ENCODE data around the gene TMEM271.
"Not testable (repeated sequence)": the region's sequence is repeated elsewhere in the genome, so short reads cannot be mapped to it uniquely, and the experiment has no call there.

Gene TMEM271

DNA sequence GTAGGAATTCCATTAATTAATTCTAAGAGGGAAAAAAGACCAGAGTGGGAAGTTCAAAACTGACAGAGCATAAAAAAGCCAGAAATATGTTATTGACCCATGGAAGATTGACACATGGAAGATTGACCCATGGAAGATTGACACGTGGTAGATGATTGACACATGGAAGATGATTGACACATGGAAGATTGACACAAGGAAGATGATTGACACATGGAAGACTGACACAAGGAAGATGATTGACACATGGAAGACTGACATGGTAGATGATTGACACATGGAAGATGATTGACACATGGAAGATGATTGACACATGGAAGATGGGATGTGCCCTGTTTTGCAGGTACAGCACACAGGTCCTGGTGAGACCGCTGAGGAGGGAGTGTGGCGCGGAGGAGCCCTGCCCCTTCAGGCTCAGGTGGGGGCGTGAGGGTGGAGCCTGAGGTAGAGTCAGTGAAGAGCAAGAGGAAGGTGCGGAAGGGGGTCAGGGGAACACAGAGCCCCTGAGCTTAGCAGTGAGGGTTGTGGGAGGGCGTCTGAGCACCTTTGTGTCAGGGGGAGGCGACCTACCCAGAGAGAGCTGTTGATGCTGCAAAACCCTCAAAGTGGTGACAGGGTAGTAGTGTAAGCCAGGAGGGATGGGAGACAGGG, 33.4 kb upstream of the TMEM271 start:
- no peak for DNase-seq

- DNase-seq, result no peak
These were observed 32.1 kb upstream of the TMEM271 start for GRCh38 chr4:608236-608635.

- DNase-seq, result no peak
These were observed 29.8 kb upstream of the TMEM271 start for GRCh38 chr4:605702-606425.

GRCh38 chr4:604131-604530, 28.0 kb upstream of the TMEM271 start:
- DNase-seq, result no peak

GRCh38 chr4:602559-602942, 26.5 kb upstream of the TMEM271 start:
- DNase-seq, result no peak

- DNase-seq, result no peak
These were observed 25.8 kb upstream of the TMEM271 start for GRCh38 chr4:601612-602558.

DNA sequence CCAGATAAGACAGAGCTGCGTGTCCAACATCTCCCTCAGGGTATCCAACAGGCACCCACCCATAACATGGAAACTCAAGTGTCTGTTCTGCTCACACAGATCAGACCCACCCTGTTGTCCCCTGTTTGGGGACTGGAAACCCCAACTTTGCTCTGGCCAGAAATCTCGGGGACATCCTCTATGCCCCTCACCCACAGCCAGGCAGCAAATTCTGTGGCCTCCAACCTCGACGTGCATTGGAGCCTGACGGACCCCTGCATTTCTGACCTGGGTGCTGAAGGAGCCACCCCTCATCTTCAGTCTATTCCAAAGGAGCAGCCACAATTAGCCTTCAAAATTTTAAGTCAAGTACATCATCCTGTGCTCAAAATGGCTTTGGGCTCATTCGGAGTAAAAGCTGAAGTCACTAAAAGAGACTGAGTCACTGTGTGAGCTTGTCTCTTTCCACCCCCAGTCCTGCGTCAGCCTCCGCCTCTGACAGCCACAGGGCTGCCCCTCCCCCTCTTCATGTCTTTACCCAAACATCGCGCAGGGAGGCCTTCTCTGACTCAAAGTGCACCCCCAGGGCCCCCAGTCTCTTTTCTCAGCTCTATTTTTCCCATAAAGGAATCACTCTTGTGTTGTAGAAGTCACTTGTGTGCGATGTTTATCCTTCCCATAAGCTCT, 24.9 kb upstream of the TMEM271 start:
- no peak for DNase-seq

- no peak for DNase-seq
These were observed 24.1 kb upstream of the TMEM271 start for GRCh38 chr4:600166-600565.

- no peak for DNase-seq
These were observed 22.8 kb upstream of the TMEM271 start for GRCh38 chr4:598925-599324.

- DNase-seq, result no peak
These were observed 16.9 kb upstream of the TMEM271 start for GRCh38 chr4:592825-593520.

- DNase-seq, result not testable (repeated sequence)
These were observed 16.1 kb upstream of the TMEM271 start for GRCh38 chr4:592178-592577.

DNA sequence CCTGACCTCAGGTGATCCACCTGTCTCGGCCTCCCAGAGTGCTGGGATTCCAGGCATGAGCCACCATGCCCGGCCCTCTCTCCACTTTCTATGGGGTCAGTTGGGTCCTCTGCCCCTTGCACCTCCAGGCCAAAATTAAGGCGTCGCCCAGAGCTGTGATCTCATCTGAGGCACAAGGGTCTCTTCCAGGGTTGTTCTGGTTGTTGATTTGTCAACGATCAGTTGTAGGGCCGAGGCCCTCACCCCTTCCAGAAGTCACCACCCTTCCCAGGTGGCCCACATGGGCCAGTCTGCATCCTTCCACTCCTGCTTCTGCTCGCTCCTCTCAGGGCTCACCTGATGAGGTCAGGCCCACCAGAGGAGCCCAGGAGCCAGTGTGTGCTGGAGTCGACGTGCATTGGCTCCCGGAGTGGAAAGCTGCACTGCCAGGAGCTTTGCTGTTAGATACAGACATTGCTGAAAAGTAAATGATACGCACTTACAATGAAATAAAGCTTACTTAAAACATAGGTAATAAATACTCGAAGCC, 14.3 kb upstream of the TMEM271 start:
- DNase-seq, result no peak

GRCh38 chr4:589219-589963, 13.3 kb upstream of the TMEM271 start:
- DNase-seq, result no peak

DNA sequence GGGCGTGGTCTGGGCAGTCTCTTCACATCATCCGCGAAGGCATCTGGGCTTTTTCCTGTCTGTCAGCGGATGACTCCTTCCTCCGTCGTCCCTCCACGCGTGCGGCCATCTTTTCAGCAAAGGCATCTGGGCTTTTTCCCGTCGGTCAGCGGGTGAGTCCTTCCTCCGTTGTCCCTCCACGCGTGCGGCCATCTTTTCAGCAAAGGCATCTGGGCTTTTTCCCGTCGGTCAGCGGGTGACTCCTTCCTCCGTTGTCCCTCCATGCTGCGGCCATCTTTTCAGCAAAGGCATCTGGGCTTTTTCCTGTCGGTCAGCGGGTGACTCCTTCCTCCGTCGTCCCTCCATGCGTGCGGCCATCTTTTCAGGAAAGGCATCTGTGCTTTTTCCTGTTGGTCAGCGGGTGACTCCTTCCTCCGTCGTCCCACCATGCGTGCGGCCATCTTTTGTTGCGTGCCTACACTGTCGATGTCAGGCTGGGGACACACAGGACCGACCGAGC, 12.3 kb upstream of the TMEM271 start:
- DNase-seq, result no peak

GRCh38 chr4:587671-588350, 11.7 kb upstream of the TMEM271 start:
- DNase-seq, result no peak

DNA sequence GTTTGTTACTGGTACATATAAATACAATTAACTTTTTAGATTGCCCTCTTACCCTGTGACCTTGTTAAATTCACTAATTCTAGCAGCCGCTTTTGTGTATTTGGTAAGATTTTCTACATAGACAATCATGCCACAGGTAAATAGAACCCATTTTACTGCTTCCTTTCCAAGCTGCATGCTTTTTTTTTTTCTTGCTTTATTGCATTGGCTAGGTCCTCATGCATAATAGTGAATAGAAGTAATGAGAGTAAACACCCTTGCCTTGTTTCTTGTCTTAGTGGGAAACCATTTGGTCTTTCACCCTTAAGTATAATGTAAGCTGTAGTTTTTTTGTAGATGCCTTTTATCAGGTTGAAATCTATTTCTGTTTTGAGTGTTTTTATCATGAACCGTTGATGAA, 7.7 kb upstream of the TMEM271 start:
- no peak for DNase-seq

DNA sequence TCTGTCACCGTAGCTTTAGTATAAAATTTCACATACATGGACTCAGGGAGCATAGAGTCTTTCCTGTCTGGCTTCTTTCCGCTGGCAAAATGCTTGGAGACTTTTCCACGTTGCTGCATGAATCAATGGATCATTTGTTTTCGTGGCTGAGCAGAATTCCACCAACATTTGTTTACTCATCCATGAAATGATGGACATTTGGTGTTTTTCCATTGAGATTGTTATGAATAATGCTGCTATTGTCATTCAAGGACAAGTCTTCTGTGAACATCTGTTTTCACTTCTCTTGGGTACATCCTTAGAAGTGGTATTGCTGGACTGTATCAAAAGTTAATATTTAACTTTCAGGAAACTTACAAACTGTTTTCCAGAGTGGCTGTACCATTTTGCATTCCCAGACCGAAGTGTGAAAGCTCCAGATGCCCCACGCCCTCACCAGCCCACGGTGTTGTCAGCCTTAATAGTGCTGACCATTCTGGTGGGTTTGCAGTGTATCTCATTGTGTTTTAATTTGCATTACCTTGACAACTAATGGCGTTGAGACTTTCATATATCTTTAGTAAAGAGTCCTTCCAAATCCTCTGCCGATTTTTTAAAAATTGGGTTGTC, 5.8 kb upstream of the TMEM271 start:
- no peak for DNase-seq

GRCh38 chr4:581181-581580, 5.1 kb upstream of the TMEM271 start:
- DNase-seq, result no peak

- no peak for DNase-seq
These were observed 3.6 kb upstream of the TMEM271 start for GRCh38 chr4:579543-580175.

Data from NCI-H524 treated with DMSO at 0.1 percent for 48 hours (cell line).